ENCODE results near the gene SRMS. TPM values are rescaled to one million over a fixed set of nuclear protein-coding genes. Genes with fewer than 3 reads are reported as not detected.

The SRMS gene
- polyA plus RNA-seq (2013), result not detected in 2 replicates

- Histone ChIP-seq H3K9ac (ENCODE audit: low read length) (no peak within 1 kb of the TSS), H4K8ac (ENCODE audit: low read depth, low read length) (no peak within 1 kb of the TSS), H4K12ac (ENCODE audit: low read depth, low read length) (no peak within 1 kb of the TSS), H3K36me3 (ENCODE audit: control insufficient read depth in 1 of 2, insufficient read depth in 2 of 2, low read length in 2 of 2) (no peaks in the 10 kb centered on the region), H3K18ac (ENCODE audit: low read length) (no peak within 1 kb of the TSS), H2BK120ac (ENCODE audit: insufficient read depth, low read length, poor library complexity) (no peak within 1 kb of the TSS), H3K27ac (ENCODE audit: low read depth, low read length) (no peak within 1 kb of the TSS), H2BK5ac (ENCODE audit: low read depth, low read length, poor library complexity) (no peak within 1 kb of the TSS), H3K4ac (ENCODE audit: low read depth, low read length) (no peak within 1 kb of the TSS), H3K4me3 (ENCODE audit: low read depth, low read length) (no peak within 1 kb of the TSS), H3K9me3 (ENCODE audit: insufficient read depth, low read depth, low read length) (no peaks in the 10 kb centered on the region), H3K79me2 (ENCODE audit: control insufficient read depth, insufficient read depth, low read length, poor library complexity) (no peaks in the 10 kb centered on the region), H3K23ac (ENCODE audit: low read length) (no peak within 1 kb of the TSS), H3K27me3 (ENCODE audit: insufficient read depth, low read length) (no peaks in the 10 kb centered on the region), H4K91ac (ENCODE audit: low read depth, low read length) (no peak within 1 kb of the TSS), H3K79me1 (ENCODE audit: low read length) (no peaks in the 10 kb centered on the region), H2AFZ (ENCODE audit: insufficient read depth, low read length, poor library complexity) (no peak within 1 kb of the TSS), H2AK5ac (ENCODE audit: low read length) (no peak within 1 kb of the TSS), H3K4me2 (ENCODE audit: low read length) (no peak within 1 kb of the TSS), H2BK12ac (ENCODE audit: low read length) (no peak within 1 kb of the TSS), H3K4me1 (ENCODE audit: control insufficient read depth in 1 of 2, insufficient read depth in 2 of 2, low read length in 2 of 2) (peaks cover 2 to 6% of the 10 kb centered on the region in 2 experiments), H3K14ac (ENCODE audit: low read length) (no peak within 1 kb of the TSS)
- DNase-seq, result no peak
- no CpG with 5 or more reads among the region's 35 CpGs for WGBS (ENCODE audit: extremely low coverage, insufficient coverage, insufficient read length)
These were observed at the start of gene SRMS for GRCh38 chr20:63547725-63548480. SRMS (minus strand) TSS chr20:63547749; CDS start chr20:63547463, 286 bp downstream.

GRCh38 chr20:63596423-63596822, 48.9 kb upstream of the SRMS start:
- WGBS (ENCODE audit: extremely low coverage, insufficient coverage, insufficient read length), result no CpG with 5 or more reads among the region's 6 CpGs

DNA sequence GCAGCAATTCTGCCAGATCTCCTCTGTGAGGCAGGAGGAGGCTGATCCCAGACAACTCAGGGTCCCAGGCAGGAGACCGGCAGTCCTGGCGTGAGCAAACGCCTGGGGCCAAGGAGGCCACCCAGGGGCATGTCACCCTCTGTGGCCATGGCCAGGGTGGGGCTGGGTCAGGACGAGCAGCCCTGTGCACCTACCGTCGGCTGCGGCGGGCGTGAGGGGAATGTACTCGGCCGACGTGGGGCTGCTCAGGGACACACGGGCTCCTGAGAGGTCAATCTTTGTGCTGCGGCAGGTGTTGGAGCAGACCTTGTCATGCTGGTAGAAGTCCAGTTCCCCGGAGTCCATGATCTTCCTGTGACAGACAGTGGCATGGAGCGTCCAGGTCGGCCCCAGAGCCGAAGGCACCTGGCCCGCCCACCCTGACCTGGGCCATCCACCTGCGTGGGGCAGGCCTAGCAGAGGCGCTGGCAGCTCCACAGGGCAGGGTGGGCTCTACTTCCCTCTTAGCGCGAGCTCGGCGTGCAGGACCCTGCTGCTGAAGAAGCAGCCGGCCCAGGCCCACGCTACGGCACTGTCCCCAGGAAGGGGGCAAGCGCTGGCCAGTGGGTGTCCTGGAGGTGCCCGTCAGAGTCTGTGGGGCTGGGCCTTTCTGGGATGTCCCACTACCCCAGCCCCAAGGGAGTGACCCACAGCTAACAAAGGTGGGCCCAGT, 48.0 kb upstream of the SRMS start:
- Histone ChIP-seq H3K4ac (ENCODE audit: low read depth, low read length) (no peak overlapping the region), H3K9ac (ENCODE audit: low read length) (no peak overlapping the region), H2BK5ac (ENCODE audit: low read depth, low read length, poor library complexity) (no peak overlapping the region), H3K9me3 (ENCODE audit: insufficient read depth, low read depth, low read length) (peaks cover 1% of the 10 kb centered on the region), H4K8ac (ENCODE audit: low read depth, low read length) (no peak overlapping the region), H3K4me2 (ENCODE audit: low read length) (no peak overlapping the region), H3K79me2 (ENCODE audit: control insufficient read depth, insufficient read depth, low read length, poor library complexity) (no peaks in the 10 kb centered on the region), H4K12ac (ENCODE audit: low read depth, low read length) (no peak overlapping the region), H4K91ac (ENCODE audit: low read depth, low read length) (no peak overlapping the region), H2BK12ac (ENCODE audit: low read length) (no peak overlapping the region), H3K79me1 (ENCODE audit: low read length) (no peaks in the 10 kb centered on the region), H2AFZ (ENCODE audit: insufficient read depth, low read length, poor library complexity) (no peak overlapping the region), H2BK120ac (ENCODE audit: insufficient read depth, low read length, poor library complexity) (no peak overlapping the region), H3K4me1 (ENCODE audit: control insufficient read depth in 1 of 2, insufficient read depth in 2 of 2, low read length in 2 of 2) (no peaks in the 10 kb centered on the region), H3K27me3 (ENCODE audit: insufficient read depth, low read length) (no peaks in the 10 kb centered on the region), H3K4me3 (ENCODE audit: low read depth, low read length) (no peak overlapping the region), H3K23ac (ENCODE audit: low read length) (no peak overlapping the region), H3K14ac (ENCODE audit: low read length) (no peak overlapping the region), H2AK5ac (ENCODE audit: low read length) (no peak overlapping the region), H3K27ac (ENCODE audit: low read depth, low read length) (no peak overlapping the region), H3K18ac (ENCODE audit: low read length) (no peak overlapping the region), H3K36me3 (ENCODE audit: control insufficient read depth in 1 of 2, insufficient read depth in 2 of 2, low read length in 2 of 2) (peaks cover 56 to 65% of the 10 kb centered on the region in 2 experiments)
- DNase-seq, result no peak
- no CpG with 5 or more reads among the region's 30 CpGs for WGBS (ENCODE audit: extremely low coverage, insufficient coverage, insufficient read length)

More at GRCh38 chr20:63596423-63596822, 48.9 kb upstream of the SRMS start:
- H3K23ac ChIP-seq (ENCODE audit: low read length), result no peak overlapping the region
- no peak overlapping the region for H2AK5ac ChIP-seq (ENCODE audit: low read length)
- no peak overlapping the region for H4K91ac ChIP-seq (ENCODE audit: low read depth, low read length)
- H3K18ac ChIP-seq (ENCODE audit: low read length), result no peak overlapping the region
- no peak overlapping the region for H2BK120ac ChIP-seq (ENCODE audit: insufficient read depth, low read length, poor library complexity)
- H3K9ac ChIP-seq (ENCODE audit: low read length), result no peak overlapping the region
- H3K79me2 ChIP-seq (ENCODE audit: control insufficient read depth, insufficient read depth, low read length, poor library complexity), result no peaks in the 10 kb centered on the region
- no peaks in the 10 kb centered on the region for H3K79me1 ChIP-seq (ENCODE audit: low read length)
- H3K4me3 ChIP-seq (ENCODE audit: low read depth, low read length), result no peak overlapping the region
- H3K4me2 ChIP-seq (ENCODE audit: low read length), result no peak overlapping the region
- no peaks in the 10 kb centered on the region for H3K27me3 ChIP-seq (ENCODE audit: insufficient read depth, low read length)
- H2AFZ ChIP-seq (ENCODE audit: insufficient read depth, low read length, poor library complexity), result no peak overlapping the region
- H3K4ac ChIP-seq (ENCODE audit: low read depth, low read length), result no peak overlapping the region
- H2BK12ac ChIP-seq (ENCODE audit: low read length), result no peak overlapping the region
- H4K12ac ChIP-seq (ENCODE audit: low read depth, low read length), result no peak overlapping the region
- no peak overlapping the region for H3K14ac ChIP-seq (ENCODE audit: low read length)
- no peak overlapping the region for H4K8ac ChIP-seq (ENCODE audit: low read depth, low read length)
- no peak for DNase-seq
- H3K4me1 ChIP-seq (ENCODE audit: control insufficient read depth in 1 of 2, insufficient read depth in 2 of 2, low read length in 2 of 2), result no peaks in the 10 kb centered on the region
- H2BK5ac ChIP-seq (ENCODE audit: low read depth, low read length, poor library complexity), result no peak overlapping the region
- peaks cover 3% of the 10 kb centered on the region for H3K9me3 ChIP-seq (ENCODE audit: insufficient read depth, low read depth, low read length)
- H3K36me3 ChIP-seq (ENCODE audit: control insufficient read depth in 1 of 2, insufficient read depth in 2 of 2, low read length in 2 of 2), result peaks cover 52 to 63% of the 10 kb centered on the region in 2 experiments
- H3K27ac ChIP-seq (ENCODE audit: low read depth, low read length), result no peak overlapping the region

DNA sequence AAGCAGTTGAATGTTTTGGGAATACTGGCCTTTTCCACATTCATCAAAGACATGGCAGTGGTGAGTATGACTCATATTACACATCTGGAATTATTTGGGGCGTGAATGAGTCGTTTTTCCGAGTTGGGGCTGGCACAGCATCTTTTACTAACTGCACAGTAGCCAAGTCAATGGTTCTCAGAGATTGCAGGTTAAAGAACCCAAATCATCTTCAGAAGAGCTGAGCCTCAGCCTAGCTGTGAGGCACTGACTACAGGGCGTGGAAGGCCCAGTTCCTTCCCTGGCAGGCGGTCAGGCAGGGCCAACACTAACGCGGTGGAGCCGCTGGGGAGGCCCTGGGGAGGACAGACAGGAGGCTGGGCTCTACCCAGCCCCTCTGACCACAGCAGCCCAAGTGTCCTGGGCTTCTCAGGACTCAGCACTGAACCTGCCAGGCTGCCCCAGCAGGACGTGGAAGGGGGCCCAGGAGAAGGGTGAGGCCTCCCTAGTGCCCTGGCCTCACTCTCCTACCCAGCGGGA, 46.6 kb upstream of the SRMS start:
- Histone ChIP-seq H4K8ac (ENCODE audit: low read depth, low read length) (no peak overlapping the region), H3K23ac (ENCODE audit: low read length) (no peak overlapping the region), H3K4me3 (ENCODE audit: low read depth, low read length) (no peak overlapping the region), H3K79me1 (ENCODE audit: low read length) (no peaks in the 10 kb centered on the region), H3K79me2 (ENCODE audit: control insufficient read depth, insufficient read depth, low read length, poor library complexity) (no peaks in the 10 kb centered on the region), H3K9ac (ENCODE audit: low read length) (no peak overlapping the region), H3K4ac (ENCODE audit: low read depth, low read length) (no peak overlapping the region), H4K91ac (ENCODE audit: low read depth, low read length) (no peak overlapping the region), H2BK120ac (ENCODE audit: insufficient read depth, low read length, poor library complexity) (no peak overlapping the region), H3K27me3 (ENCODE audit: insufficient read depth, low read length) (no peaks in the 10 kb centered on the region), H3K14ac (ENCODE audit: low read length) (no peak overlapping the region), H3K9me3 (ENCODE audit: insufficient read depth, low read depth, low read length) (peaks cover 1% of the 10 kb centered on the region), H3K4me1 (ENCODE audit: control insufficient read depth in 1 of 2, insufficient read depth in 2 of 2, low read length in 2 of 2) (no peaks in the 10 kb centered on the region), H2AFZ (ENCODE audit: insufficient read depth, low read length, poor library complexity) (no peak overlapping the region), H3K18ac (ENCODE audit: low read length) (no peak overlapping the region), H3K4me2 (ENCODE audit: low read length) (no peak overlapping the region), H4K12ac (ENCODE audit: low read depth, low read length) (no peak overlapping the region), H2AK5ac (ENCODE audit: low read length) (no peak overlapping the region), H3K27ac (ENCODE audit: low read depth, low read length) (no peak overlapping the region), H2BK5ac (ENCODE audit: low read depth, low read length, poor library complexity) (no peak overlapping the region), H3K36me3 (ENCODE audit: control insufficient read depth in 1 of 2, insufficient read depth in 2 of 2, low read length in 2 of 2) (peaks cover 66 to 69% of the 10 kb centered on the region in 2 experiments), H2BK12ac (ENCODE audit: low read length) (no peak overlapping the region)
- no CpG with 5 or more reads among the region's 10 CpGs for WGBS (ENCODE audit: extremely low coverage, insufficient coverage, insufficient read length)
- DNase-seq, result no peak
